ENCODE results near the gene AP4M1.
"Not testable (repeated sequence)": the region's sequence is repeated elsewhere in the genome, so short reads cannot be mapped to it uniquely, and the experiment has no call there.

AP4M1 gene

DNA sequence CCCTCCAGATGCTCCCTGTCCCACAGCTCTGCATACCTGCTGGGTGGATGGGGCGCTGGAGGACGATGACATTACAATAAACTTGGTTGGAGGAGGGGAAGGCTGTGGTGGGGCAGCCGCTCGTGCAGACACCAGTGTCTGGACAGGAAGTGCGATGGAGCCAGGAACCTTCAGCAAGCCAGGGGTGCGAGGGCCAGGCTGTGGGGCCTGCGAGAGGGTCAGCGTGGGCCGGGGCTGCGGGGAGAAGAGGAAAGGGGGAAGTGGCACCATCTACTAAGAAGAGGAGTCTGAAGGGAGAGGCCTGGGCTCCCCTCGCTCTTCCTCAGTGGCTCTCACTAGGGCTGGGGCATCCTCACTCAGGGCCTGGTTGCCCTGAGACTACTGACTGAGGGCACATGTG is 6.4 kb downstream of the AP4M1 start:
- DNase-seq (ENCODE audit: low read depth), result no peak

DNA sequence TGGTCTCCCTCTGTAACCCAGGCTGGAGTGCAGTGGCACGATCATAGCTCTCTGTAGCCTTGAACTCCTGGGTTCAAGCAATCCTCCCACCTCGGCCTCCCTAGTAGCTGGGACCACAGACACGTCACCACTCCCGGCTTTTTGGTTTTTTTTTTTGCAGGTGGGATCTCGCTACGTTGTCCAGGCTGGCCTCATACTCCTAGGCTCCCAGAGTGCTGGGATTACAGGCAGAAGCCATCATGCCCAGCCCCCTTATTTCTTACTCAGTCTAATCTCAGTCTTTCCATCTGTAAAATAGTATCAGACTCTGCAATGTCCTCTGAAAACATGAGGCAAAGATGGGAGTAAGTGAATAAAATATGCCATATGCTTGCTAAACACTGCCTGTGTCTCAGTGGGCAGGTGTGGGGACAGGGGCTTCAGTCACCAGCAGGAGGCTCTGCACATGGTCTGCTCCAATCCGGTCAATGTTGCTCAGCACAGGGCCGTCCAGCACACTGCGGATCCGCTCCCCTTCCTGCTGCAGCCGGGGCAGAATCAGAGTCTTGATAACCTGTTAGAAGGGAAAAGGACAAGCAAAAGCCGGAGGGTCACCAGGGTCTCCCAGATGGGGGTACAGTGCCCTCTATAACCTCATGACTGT is 8.2 kb downstream of the AP4M1 start:
- DNase-seq (ENCODE audit: low read depth), result no peak

DNA sequence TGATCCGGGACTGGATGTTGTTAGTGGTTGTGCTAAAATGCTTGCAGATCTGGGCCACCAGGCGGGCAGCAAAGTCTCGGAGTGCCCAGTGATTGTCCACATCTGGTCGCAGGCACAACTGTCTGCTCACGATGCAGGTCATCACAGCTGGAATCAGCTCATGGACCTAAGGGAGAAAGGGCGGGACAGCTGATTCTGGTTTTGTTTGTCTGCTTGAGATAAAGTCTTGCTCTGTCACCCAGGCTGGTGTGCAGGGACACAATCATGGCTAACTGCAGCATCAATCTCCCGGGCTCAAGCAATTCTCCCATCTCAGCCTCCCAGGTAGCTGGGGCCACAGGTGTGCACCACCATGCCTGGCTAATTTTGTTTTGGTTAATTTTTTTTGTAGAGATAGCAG is 9.7 kb downstream of the AP4M1 start:
- no peak for DNase-seq (ENCODE audit: low read depth)

DNA sequence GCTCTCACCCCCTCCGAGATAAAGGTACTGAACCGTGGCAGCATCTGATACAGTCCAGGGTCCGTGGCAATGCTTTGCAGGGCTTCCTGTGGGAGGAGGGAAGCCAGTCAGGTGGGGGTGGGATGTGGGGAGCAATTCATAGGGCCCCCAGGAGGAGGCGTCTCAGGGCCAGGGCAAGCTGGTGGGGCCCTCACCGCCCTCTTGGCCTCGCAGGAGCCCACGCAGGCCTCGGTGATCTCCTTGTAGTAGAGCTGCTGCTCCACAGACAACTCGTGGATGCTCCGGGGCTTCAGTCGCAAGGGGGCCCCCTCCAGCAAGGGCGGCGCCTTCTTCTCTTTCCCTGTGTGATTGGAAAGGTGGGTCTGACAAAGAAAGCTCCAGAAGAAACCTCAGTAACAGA is 10.5 kb downstream of the AP4M1 start:
- no peak for DNase-seq (ENCODE audit: low read depth)

DNA sequence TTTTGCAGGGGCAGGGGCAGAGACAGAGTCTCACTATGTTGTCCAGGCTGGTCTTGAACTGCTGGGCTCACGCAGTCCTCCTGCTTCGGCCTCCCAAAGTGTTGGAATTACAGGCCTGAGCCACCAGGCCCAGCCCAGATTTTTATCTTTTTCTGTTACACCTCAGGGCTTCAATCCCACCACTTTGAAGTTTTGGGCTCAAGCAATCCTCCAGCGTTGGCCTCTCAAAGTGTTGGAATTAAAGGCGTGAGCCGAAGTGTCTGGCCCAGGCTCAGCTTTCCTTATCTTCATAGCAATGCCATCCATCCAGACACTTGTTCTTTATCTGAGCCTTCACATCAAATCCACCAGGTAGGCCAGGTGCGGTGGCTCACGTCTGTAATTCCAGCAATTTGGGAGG is 13.6 kb downstream of the AP4M1 start:
- no peak for DNase-seq (ENCODE audit: low read depth)

DNA sequence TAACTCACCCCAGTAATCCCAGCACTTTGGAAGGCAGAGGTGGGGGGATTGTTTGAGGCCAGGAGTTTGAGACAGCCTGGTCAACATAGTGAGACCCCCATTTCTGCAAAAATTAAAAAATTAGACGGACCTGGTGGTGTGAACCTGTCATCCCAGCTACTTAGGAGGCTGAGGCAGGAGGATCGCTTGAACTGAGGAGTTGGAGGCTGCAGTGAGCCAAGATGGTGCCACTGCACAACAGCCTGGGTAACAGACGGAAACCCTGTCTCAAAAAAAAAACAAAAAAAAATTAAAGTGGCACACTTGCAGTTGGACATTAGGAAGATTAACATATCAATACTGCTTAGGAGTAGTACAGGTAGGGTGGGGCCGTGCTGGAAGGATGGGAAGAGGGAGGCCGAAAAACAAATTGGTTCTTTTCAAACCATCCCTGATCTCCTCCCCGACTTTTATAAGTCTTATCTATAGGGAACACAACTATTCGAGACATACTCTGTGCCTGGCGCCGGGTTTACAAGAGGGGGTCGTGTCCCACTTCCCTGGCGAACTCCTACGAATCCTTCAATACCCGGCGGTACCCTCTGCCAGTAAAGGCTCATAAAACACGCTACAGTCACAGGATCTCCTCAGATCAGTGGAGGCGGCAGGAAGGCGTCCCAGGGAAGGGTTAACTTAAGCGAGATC is 17.1 kb downstream of the AP4M1 start:
- no peak for DNase-seq (ENCODE audit: low read depth)

DNA sequence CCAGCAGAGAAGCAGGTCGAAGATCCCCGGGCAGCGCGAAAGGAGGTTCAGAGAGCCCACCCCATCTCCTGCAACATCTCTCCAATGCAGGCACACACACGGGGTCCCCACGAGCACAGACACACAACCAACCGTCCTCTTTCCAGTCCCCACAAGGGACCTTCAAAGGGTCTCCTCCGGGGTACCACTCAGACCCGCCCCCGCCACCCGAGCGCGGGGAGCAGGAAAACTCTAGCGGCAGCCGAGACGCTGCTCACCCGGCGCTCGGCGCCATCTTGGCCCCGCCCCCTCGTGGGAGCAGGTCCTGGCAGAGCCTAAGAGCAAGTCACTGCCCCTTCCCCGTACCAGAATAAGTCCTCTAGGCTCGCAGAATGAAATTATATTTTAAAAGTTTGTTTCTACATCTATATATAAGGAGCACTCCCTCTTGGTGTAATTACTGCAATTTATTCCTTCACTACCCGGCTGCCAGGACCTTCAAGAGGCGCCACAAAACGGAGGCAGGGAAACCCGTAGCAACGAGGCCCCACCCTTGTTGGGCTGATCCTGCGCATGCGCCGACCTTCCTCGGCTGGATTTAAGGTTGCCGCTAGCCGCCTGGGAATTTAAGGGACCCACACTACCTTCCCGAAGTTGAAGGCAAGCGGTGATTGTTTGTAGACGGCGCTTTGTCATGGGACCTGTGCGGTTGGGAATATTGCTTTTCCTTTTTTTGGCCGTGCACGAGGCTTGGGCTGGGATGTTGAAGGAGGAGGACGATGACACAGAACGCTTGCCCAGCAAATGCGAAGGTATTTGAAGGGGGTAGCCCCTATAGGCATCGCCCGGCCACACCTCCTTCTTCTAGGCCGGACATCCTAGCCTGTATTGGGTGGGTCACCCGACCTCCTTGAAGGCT is 17.9 kb downstream of the AP4M1 start, which contains the start of the genes CNPY4 and TAF6:
Gene CNPY4, plus strand, starts transcription at position 563 of the 898 bp plus-strand sequence. Its CDS starts 111 bp downstream, at position 674.
Gene TAF6, minus strand, starts transcription at position 287 of the 898 bp plus-strand sequence. CDS start 5,149 bp downstream, outside the sequence.
- peak; percentile 92 for DNase-seq (ENCODE audit: low read depth)

DNA sequence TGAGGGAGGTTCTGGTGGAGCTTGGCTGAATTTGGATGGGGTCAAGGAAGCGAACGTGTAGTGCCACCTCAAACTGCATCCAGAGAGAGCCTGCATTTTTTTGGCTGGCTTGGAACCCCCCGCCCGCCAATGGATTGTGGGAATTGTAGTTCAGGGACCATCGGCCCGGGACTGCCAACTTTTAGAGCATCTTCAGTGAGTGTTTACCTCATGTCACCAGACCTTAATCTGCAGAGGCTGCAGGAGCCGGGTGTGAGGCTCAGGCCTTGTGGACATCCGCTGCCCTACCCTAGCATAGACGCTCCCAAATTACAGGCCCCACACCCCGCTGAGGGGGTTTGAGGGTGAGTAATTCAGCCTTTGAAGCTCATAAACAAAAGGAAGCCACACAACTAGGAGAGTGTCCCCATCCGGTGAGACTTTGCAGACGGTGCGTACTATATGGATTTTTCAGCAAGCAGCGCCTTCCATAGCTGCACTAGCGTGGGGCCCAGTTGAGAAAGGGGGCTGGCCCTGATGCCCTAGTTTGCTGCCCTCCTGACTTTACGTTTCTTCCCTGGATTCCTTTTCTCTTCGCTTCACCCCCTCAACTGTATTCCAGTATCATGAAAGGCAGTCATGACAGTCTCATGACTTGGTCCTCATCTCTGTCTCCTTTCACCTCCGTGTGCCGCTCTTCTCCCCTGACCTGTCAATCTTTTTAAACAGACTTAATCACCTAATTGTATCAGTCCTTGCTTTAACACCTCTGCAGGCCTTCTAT is 18.7 kb downstream of the AP4M1 start:
- peak; percentile 44 for DNase-seq (ENCODE audit: low read depth)

DNA sequence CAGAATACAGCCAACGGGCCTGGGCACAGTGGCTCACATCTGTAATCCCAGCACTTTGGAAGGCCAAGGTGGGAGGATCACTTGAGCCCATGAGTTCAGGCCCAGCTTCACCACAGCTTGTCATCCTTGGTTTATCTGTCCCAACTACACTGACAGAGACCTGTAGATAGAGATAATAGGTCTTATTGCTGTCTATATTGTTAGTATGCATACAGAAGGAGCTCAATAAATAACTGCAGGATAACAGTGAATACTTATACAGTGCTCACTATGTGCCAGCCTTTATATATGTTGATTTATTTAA is 19.2 kb downstream of the AP4M1 start:
- DNase-seq (ENCODE audit: low read depth), result no peak

DNA sequence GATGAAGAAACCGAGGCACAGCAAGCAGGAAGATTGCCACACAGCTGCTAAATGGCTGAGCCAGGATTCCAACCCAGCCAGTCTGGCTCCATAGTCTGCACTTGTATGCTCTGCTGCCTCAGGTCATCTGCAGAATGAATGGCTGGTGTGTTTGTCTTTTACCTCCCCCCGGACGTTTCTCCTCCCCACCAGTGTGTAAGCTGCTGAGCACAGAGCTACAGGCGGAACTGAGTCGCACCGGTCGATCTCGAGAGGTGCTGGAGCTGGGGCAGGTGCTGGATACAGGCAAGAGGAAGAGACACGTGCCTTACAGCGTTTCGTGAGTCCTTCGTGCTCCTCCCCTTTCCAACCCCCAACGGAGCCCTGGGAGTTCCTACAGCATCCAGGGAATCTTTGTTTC is 20.6 kb downstream of the AP4M1 start:
- no peak for DNase-seq (ENCODE audit: low read depth)

DNA sequence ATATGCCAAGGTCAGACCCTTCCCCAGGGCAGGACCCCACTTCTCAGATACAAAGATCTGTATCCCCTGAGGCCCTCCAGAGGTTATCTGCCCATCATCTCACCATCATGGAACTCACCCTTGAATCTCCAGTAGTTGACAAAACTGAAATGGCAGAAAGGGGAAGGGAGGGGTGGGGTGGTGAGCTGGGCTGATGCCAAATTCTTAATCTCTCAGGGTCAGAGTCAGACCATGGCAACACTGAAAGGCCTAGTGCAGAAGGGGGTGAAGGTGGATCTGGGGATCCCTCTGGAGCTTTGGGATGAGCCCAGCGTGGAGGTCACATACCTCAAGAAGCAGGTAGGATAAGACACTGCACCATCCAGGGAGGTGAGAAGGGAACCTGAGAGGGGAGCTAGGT is 21.1 kb downstream of the AP4M1 start:
- DNase-seq (ENCODE audit: low read depth), result no peak

DNA sequence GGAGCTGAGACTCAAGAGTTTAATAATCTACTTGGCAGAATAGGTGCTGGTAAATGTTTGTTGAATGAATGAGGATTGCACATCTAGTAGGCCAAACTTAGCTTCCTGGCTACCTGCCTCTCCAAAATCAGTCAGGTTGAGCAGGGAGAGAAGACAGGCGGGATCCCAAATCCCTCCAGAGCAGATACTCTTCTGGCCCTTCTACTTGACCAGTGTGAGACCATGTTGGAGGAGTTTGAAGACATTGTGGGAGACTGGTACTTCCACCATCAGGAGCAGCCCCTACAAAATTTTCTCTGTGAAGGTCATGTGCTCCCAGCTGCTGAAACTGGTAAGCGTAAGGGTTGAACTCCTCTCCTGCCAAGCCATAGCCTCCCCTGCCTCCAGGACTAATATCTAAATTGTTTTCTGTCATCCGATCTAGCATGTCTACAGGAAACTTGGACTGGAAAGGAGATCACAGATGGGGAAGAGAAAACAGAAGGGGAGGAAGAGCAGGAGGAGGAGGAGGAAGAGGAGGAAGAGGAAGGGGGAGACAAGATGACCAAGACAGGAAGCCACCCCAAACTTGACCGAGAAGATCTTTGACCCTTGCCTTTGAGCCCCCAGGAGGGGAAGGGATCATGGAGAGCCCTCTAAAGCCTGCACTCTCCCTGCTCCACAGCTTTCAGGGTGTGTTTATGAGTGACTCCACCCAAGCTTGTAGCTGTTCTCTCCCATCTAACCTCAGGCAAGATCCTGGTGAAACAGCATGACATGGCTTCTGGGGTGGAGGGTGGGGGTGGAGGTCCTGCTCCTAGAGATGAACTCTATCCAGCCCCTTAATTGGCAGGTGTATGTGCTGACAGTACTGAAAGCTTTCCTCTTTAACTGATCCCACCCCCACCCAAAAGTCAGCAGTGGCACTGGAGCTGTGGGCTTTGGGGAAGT is 23.1 kb downstream of the AP4M1 start:
- DNase-seq (ENCODE audit: low read depth), result no peak

DNA sequence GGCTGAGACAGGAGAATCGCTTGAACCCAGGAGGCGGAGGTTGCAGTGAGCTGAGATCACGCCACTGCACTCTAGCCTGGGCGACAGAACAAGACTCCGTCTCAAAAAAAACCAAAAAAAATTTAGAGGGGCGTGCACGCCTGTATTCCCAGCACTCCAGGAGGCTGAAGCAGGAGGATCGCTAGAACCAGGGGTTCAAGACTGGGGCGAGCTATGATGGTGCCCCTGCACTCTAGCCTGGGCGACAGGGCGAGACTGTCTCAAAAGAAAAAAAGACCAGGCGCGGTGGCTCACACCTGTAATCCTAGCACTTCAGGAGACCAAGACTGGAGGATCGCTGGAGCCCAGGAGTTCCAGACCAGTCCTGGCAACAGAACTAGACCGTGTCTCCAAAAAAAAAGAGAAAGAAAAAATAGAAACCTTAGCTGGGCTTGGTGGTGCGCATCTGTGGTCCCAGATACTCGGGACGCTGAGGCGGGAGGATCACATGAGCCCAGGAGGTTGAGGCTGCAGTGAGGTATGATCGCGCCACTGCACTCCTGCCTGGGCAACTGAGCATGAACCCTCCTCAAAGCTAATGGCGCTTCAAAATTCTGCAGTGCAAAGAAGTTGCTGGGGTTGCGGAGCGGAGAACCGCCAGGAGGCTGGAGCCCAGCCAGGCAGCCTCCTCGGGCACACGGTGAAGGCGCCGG is 24.9 kb downstream of the AP4M1 start:
- peak; percentile 18 for DNase-seq (ENCODE audit: low read depth)

DNA sequence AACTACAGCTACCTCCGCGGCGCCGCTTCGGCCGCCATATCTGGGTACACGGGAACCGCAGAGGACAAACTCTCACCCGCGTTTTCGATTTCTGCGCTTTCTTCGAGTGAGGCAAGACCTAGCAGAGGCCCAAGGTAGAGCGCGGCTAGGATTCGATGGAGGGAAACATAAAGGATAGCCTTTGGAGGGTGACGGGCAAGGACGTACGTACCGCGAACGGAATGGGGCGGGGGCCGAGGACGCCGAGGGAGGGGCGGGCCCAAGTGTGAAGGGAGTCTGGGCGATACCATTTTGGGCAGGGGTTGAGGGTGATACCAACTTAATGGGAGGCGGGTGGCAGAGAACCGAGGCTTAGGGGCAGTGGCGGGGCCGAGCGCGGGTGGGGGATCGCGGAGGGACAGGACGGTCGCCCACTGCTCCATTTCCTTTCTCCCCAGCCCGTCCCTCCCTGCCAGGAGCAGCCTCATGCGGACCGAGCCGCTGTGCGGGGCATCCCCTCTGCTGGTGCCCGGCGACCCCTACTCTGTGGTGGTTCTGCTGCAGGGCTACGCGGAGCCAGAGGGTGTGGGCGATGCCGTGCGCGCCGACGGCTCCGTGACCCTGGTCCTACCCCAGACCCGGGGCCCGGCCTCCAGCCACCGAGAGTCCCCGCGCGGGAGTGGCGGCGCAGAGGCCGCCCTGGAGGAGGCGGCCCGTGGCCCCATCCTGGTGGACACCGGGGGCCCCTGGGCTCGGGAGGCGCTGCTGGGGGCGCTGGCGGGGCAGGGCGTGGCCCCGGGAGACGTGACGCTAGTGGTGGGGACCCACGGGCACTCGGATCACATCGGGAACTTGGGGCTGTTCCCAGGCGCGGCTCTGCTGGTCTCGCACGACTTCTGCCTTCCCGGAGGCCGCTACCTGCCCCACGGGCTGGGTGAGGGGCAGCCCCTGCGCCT is 25.8 kb downstream of the AP4M1 start, which contains the start of gene MBLAC1:
Gene MBLAC1, plus strand, starts transcription at position 37 of the 935 bp plus-strand sequence. Its CDS starts 429 bp downstream, at position 466.
- DNase-seq (ENCODE audit: low read depth), result peak; percentile 83

DNA sequence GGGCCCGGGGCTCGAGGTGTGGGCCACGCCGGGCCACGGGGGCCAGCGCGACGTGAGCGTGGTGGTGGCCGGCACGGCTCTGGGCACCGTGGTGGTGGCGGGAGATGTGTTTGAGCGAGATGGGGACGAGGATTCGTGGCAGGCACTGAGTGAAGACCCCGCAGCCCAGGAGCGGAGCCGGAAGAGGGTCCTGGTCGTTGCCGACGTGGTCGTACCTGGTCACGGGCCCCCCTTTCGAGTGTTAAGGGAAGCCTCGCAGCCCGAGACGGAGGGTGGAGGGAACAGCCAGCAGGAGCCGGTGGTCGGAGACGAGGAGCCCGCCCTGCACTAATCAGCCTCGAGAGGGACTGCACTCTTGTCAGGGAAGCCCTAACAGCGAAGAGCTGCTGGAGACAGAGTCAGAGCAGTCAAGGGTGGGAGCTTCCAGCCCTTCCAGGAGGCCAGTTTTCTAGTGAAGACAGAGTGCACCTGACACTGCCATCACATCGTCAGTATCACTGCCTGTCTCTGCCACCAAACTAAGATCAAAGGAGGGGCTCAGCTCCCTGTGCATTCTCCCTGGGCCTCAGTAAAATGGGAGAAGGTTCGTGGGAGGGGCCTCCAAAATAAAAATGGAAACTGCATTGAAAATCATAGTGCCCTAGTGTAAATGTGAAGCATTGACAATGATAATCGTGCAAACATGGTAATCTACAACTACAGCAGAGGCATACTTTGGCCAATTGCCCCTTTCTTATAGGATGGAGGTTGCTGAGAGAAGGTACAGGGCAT is 26.6 kb downstream of the AP4M1 start:
- no peak for DNase-seq (ENCODE audit: low read depth)

DNA sequence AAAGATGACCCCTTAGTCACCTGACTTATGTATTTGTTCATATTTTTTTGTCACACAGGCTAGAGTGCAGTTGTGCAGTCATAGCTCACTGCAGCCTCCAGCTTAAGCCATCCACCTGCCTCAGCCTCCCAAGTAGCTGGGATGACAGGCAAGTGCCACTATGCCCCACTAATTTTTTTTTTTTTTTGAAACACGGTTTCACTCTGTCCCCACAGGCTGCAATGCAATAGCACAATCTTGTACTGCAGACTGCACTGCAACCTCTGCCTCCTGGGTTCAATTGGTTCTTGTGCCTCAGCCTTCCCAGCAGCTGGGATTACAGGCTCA is 27.2 kb downstream of the AP4M1 start:
- DNase-seq (ENCODE audit: low read depth), result no peak

DNA sequence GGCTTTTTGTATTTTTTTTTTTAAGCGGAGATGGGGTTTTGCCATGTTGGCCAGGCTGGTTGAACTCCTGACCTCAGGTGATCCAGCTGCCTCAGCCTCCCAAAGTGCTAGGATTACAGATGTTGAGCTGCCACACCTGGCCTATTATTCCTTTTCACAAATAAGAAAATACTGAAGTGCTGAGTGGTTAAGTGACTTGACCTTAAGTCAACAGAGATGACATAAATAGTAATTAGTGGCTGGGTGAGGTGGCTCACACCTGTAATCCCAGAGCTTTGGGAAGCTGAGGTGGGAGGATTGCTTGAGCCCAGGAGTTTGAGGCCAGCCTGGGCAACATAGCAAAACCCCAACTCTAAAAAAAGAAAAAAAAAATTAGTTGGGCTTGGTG is 28.8 kb downstream of the AP4M1 start:
- not testable (repeated sequence) for DNase-seq (ENCODE audit: low read depth)
